Vein endothelial cell (primary cell): ENCODE measurements around the gene SLC35F1. TPM values are rescaled to one million over a fixed set of nuclear protein-coding genes. Genes with fewer than 3 reads are reported as not detected.

Source experiments
- total RNA-seq: library from RNA; depleted of rRNA; stranded (reverse); fragments of >200 nt; gene quantifications from 2 replicates; pipeline ENCODE4 v1.2.3, GENCODE V29; 2012

Gene SLC35F1
- under 0.01 TPM in 1 of 2 replicates, not detected in the other for total RNA-seq

GRCh38 chr6:117906958-117907600, at the start of gene SLC35F1:
Gene SLC35F1, plus strand, starts transcription at chr6:117907264.

Other genes with a start within 250 kb of the SLC35F1 start
- gene NUS1, start 231.8 kb upstream of the SLC35F1 start, total RNA-seq = 21.2 and 22.6 TPM in 2 replicates